Adrenal gland (tissue), 12 donors: Measurements from ENCODE around the gene UROC1. TPM values are rescaled to one million over a fixed set of nuclear protein-coding genes. Genes with fewer than 3 reads are reported as not detected.
A peak's percentile ranks its signal among the peaks of the same experiment; 100 is the strongest.

Experiments
- DNase-seq, 7 donors: peaks; one replicate each; pipeline ENCODE4 v3.0.0-alpha.2; 2019 to 2020
- H3K27ac ChIP-seq, 5 donors: fragments of 200-600 bp; sonication (generic) in 4 of 5; 1 replicate in 3 of 5; 2 replicates in 2 of 5; pipeline versions ENCODE4 v1.5.1 to v1.8.0; 2016 to 2020; ENCODE audit warnings: mild to moderate bottlenecking in 1 of 5
- H3K27me3 ChIP-seq: fragments of 200-600 bp; 2 replicates; pipeline ENCODE4 v1.8.0; 2021
- H3K36me3 ChIP-seq, 2 donors: fragments of 200-600 bp; replicated peaks in 1 of 2; 1 replicate in 1 of 2; 2 replicates in 1 of 2; pipeline versions ENCODE4 v1.5.1 to v1.8.0; 2018 to 2022
- H3K4me1 ChIP-seq, 2 donors: fragments of 200-600 bp; replicated peaks in 1 of 2; 1 replicate in 1 of 2; 2 replicates in 1 of 2; pipeline versions ENCODE4 v1.5.1 to v1.8.0; 2018 to 2021
- H3K4me3 ChIP-seq, 4 donors: fragments of 200-600 bp; sonication (generic) in 3 of 4; one replicate each; pipeline ENCODE4 v1.5.1; 2016 to 2018
- H3K9me3 ChIP-seq, 3 donors: fragments of 200-600 bp; sonication (generic) in 1 of 3; replicated peaks in 1 of 3; 1 replicate in 2 of 3; 2 replicates in 1 of 3; pipeline versions ENCODE4 v1.5.1 to v1.8.0; 2016 to 2021
- POLR2A ChIP-seq, 2 donors: fragments of 450-650 bp; IDR thresholded peaks; one replicate each; pipeline ENCODE4 v1.6.1; 2017; ENCODE audit warnings: antibody characterized with exemption in 2 of 2, mild to moderate bottlenecking in 2 of 2, moderate library complexity in 1 of 2
- WGBS, 4 donors: extraction: QIAGEN DNeasy Blood & Tissue Kit in 2 of 4; methylation state at CpG; one replicate each; pipeline versions ENCODE4 v1.1.5 to v1.1.7; 2013 to 2017; 5-methylcytosine and 5-hydroxymethylcytosine counted together
- intact Hi-C, 2 donors: fragments of 100-400 bp; cut with DNase I; formaldehyde crosslinking; loops; one replicate each; pipeline versions ENCODE4 v1.14.1 to v1.15.0; 2022 to 2023
- polyA plus RNA-seq, 3 donors: library from polyadenylated mRNA; stranded (reverse); fragments of 200-250 nt in 2 of 3; fragments of 350-450 nt in 1 of 3; fragmentation: Illumina TruSeq in 1 of 3; extraction: RNeasy Lipid Tissue Mini Kit (QIAGEN cat#74804) in 1 of 3; gene quantifications; one replicate each; pipeline ENCODE4 v1.2.3, GENCODE V29; 2013 to 2014
- total RNA-seq, 9 donors: library from RNA; depleted of rRNA in 4 of 9; stranded (reverse); fragments of >200 nt in 4 of 9; fragments of 120-200 nt in 1 of 9; fragmentation: NEBNext Ultra II Directional in 1 of 9; extraction: Animal tissue kit (Norgen Biotek cat#: 25700) in 1 of 9; gene quantifications; one replicate each; pipeline versions ENCODE4 v1.1.0 to v1.2.4, GENCODE V29; 2013 to 2023
- TF ChIP-seq, protein P1 (sequence below), 6 experiments: fragments of 450-650 bp in 4 of 6; fragments of 200-600 bp in 2 of 6; sonication (generic) in 1 of 6; IDR thresholded peaks; 1 replicate in 5 of 6; 2 replicates in 1 of 6; pipeline versions ENCODE4 v1.5.1 to v1.8.0; 2016 to 2021; ENCODE audit warnings: antibody characterized with exemption in 6 of 6, mild to moderate bottlenecking in 2 of 6, moderate library complexity in 1 of 6
- donor health status: healthy with polysubstance abuse.
- donor health status: Bipolar disorder and iron deficiency.
- donor health status: DM: yes; HTN: yes; CAD: no.
- donor health status: DM: no; HTN: no; CAD: no.
- donor health status: DM: no; HTN: no; CAD: no.
- donor health status: DM: yes; HTN: yes; CAD: no.

UROC1 gene
- total and polyA plus RNA-seq, 12 donors, result under 0.01 to 0.22 (median 0.04) TPM; not detected in 8

DNA sequence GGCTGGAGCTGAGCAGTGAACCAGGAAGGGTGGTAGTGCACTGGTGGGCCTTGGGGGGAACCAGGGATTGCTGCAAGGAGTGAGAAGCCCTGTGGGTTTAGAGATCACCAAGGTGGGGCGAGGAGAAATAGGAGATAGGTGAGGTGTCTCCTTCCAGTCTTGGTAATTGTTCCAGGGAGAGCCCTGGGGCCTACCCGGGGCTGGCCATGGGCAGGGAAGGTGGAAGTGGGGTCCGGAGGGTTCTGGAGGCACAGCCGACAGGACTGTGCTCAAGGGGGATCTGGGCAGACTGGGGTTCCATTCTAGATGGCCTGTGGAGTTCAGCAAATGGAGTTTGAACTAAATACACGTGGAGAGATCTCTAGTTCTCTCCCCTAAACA lies 10.8 kb upstream of the UROC1 start:
- 78 to 92% (median 90%) methylated on average over 4 to 5 of the region's 5 CpGs for WGBS, 4 donors
- DNase-seq, result no peak
- intact Hi-C loops, result loop anchor here (10.0 kb wide), 3 partner anchors 926 to 1016 kb away; no protein-coding TSS in a partner anchor
- peak overlapping the region in 3 of 5 donors; percentile 11 to 62 (median 60) for H3K27ac ChIP-seq
- no peaks in the 10 kb centered on the region for H3K9me3 ChIP-seq
- H3K36me3 ChIP-seq, result no peaks in the 10 kb centered on the region
- H3K4me1 ChIP-seq, result peaks cover 17 to 25% of the 10 kb centered on the region in 2 donors
- TF ChIP-seq, protein P1, sequence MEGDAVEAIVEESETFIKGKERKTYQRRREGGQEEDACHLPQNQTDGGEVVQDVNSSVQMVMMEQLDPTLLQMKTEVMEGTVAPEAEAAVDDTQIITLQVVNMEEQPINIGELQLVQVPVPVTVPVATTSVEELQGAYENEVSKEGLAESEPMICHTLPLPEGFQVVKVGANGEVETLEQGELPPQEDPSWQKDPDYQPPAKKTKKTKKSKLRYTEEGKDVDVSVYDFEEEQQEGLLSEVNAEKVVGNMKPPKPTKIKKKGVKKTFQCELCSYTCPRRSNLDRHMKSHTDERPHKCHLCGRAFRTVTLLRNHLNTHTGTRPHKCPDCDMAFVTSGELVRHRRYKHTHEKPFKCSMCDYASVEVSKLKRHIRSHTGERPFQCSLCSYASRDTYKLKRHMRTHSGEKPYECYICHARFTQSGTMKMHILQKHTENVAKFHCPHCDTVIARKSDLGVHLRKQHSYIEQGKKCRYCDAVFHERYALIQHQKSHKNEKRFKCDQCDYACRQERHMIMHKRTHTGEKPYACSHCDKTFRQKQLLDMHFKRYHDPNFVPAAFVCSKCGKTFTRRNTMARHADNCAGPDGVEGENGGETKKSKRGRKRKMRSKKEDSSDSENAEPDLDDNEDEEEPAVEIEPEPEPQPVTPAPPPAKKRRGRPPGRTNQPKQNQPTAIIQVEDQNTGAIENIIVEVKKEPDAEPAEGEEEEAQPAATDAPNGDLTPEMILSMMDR (IDR thresholded peaks at IDR 0.05), result no peak
- TF ChIP-seq POLR2A (IDR thresholded peaks at IDR 0.05), result no peak
- H3K4me3 ChIP-seq, result no peak overlapping the region
- no peaks in the 10 kb centered on the region for H3K27me3 ChIP-seq

DNA sequence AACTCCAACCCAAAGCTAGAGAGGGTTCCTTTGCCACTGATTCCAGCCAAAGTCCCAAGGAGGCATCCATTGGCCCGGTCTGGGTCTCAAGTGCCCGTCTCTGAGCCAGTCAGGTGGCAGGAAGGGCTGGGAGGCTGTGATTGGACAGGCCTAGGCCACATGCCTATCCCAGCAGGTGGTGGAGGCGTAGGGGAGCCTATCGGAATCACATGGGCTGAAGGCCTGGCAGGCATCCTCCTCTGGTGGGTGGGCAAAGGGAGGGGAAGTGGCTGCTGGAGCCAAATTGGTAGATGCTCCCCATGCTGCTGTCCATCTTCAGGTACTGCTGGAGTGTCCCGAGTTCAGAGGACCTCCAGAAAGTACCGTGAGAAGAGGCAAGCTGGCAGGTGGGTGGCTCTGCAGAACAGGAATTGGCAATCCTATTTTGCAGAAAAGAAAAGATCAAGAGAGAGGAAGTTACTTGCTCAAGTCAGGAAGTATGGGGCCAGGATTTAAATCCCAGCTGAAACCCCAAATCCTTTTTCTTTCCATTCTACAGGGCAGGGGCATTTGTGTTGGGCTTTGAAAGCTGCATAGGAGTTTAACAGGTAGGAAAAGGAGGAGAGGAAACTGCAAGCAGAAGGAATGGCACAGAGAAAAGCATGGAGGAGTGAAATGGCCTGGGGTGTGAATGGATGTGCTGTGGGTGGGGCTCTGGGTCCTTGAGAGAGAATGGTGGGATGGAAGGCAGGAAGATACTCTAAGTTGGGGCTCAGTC lies 10.1 kb upstream of the UROC1 start:
- no peak overlapping the region for H3K27ac ChIP-seq
- TF ChIP-seq, protein P1 (IDR thresholded peaks at IDR 0.05), result no peak
- TF ChIP-seq POLR2A (IDR thresholded peaks at IDR 0.05), result no peak
- peaks cover 4% of the 10 kb centered on the region for H3K27me3 ChIP-seq
- H3K4me1 ChIP-seq, result peaks cover 17 to 25% of the 10 kb centered on the region in 2 donors
- intact Hi-C loops, result loop anchor here (10.0 kb wide), 3 partner anchors 927 to 1017 kb away; no protein-coding TSS in a partner anchor
- no peak overlapping the region for H3K4me3 ChIP-seq
- no peaks in the 10 kb centered on the region for H3K9me3 ChIP-seq
- no peaks in the 10 kb centered on the region for H3K36me3 ChIP-seq
- WGBS, 4 donors, result 75 to 90% (median 86%) methylated on average over 4 to 6 of the region's 6 CpGs
- DNase-seq, result no peak

DNA sequence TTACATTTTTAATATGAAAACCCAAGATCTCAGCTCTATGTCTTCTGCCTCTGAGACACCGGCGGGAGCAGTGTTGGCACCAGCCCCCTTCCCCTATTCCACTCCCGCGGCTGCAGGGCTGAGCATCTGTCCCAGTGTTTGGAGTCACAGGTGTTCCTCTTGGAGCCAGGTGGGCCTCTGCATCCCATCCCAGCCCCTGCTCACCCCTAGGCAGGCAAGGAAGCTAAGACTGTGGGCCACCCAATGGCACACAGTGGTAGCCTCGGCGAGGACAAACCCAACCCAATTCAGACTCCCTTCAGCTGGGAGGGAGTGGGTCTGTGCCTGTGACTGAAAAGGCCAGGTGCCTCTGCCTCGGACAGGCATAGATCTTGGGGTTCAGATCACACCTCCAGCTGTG lies 9.4 kb upstream of the UROC1 start:
- peaks cover 4% of the 10 kb centered on the region for H3K27me3 ChIP-seq
- WGBS, 4 donors, result 81 to 92% (median 85%) methylated on average over 5 to 7 of the region's 7 CpGs
- H3K4me3 ChIP-seq, result no peak overlapping the region
- H3K36me3 ChIP-seq, result no peaks in the 10 kb centered on the region
- DNase-seq, result no peak
- no peak overlapping the region for H3K27ac ChIP-seq
- TF ChIP-seq POLR2A (IDR thresholded peaks at IDR 0.05), result no peak
- TF ChIP-seq, protein P1 (IDR thresholded peaks at IDR 0.05), result no peak
- H3K4me1 ChIP-seq, result peaks cover 17 to 25% of the 10 kb centered on the region in 2 donors
- H3K9me3 ChIP-seq, result no peaks in the 10 kb centered on the region
- intact Hi-C loops, result loop anchor here (10.0 kb wide), 3 partner anchors 928 to 1018 kb away; no protein-coding TSS in a partner anchor

DNA sequence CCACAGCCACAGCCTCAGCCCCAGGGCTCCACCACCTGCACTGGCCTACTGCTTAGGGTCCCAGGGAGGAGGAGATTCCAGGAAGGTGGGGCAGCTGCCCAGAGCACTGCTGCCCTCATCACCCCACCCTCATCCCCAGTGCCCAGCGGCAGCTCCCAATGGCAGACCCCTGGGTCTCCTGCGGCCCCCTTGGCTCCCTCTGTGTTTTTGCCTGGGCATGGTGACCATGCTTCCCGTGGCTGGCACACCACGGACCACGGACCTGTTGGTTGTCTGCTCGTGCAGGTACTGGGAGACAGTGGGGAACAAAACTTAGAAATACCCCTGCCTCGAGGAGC lies 9.1 kb upstream of the UROC1 start:
- DNase-seq, result no peak
- intact Hi-C loops, result loop anchor here (10.0 kb wide), 3 partner anchors 928 to 1018 kb away; no protein-coding TSS in a partner anchor
- TF ChIP-seq POLR2A (IDR thresholded peaks at IDR 0.05), result no peak
- TF ChIP-seq, protein P1 (IDR thresholded peaks at IDR 0.05), result no peak
- Histone ChIP-seq H3K27ac (no peak overlapping the region), H3K4me3 (no peak overlapping the region), H3K27me3 (peaks cover 4% of the 10 kb centered on the region), H3K9me3 (no peaks in the 10 kb centered on the region), H3K36me3 (no peaks in the 10 kb centered on the region), H3K4me1 (peaks cover 17 to 25% of the 10 kb centered on the region in 2 donors)
- WGBS, 4 donors, result 83 to 92% (median 84%) methylated on average over 4 to 7 of the region's 7 CpGs
